Measurements from ENCODE around the gene STAC. TPM values are rescaled to one million over a fixed set of nuclear protein-coding genes. Genes with fewer than 3 reads are reported as not detected.

Gene STAC
- total RNA-seq, 3 donors from 2014 or later, result 0.43 to 4.5 TPM; not detected in 1

- DNase-seq (no peak), ATAC-seq (no peak)
- Histone ChIP-seq H3K36me3 (ENCODE audit: low read depth) (no peaks in the 10 kb centered on the region), H3K4me3 (no peak overlapping the region), H3K4me1 (ENCODE audit: low read depth) (no peaks in the 10 kb centered on the region), H3K9me3 (peaks cover 37% of the 10 kb centered on the region)
- intact Hi-C loops (cut with DNase I, micrococcal nuclease), result no loop called here
- no peak for TF ChIP-seq CTCF (IDR thresholded peaks at IDR 0.05)
These were observed 199.4 kb downstream of the STAC start for GRCh38 chr3:36579746-36580145.

GRCh38 chr3:36580716-36581115 is 200.4 kb downstream of the STAC start:
- Histone ChIP-seq H3K36me3 (ENCODE audit: low read depth) (no peaks in the 10 kb centered on the region), H3K9me3 (peaks cover 40% of the 10 kb centered on the region), H3K4me1 (ENCODE audit: low read depth) (no peaks in the 10 kb centered on the region), H3K4me3 (no peak overlapping the region)
- TF ChIP-seq CTCF (IDR thresholded peaks at IDR 0.05), result no peak
- ATAC-seq (no peak), DNase-seq (no peak)
- intact Hi-C loops (cut with DNase I, micrococcal nuclease), result no loop called here

- intact Hi-C loops (cut with DNase I, micrococcal nuclease), result no loop called here
- ATAC-seq, result no peak
- no peak overlapping the region for H3K4me3 ChIP-seq
- H3K9me3 ChIP-seq, result peaks cover 2% of the 10 kb centered on the region
- DNase-seq, result no peak
- no peaks in the 10 kb centered on the region for H3K4me1 ChIP-seq (ENCODE audit: low read depth)
- no peaks in the 10 kb centered on the region for H3K36me3 ChIP-seq (ENCODE audit: low read depth)
- TF ChIP-seq CTCF (IDR thresholded peaks at IDR 0.05), result no peak
These were observed 211.7 kb downstream of the STAC start for GRCh38 chr3:36591959-36592358.

- intact Hi-C loops (cut with DNase I, micrococcal nuclease), result no loop called here
- TF ChIP-seq CTCF (IDR thresholded peaks at IDR 0.05), result no peak
- H3K4me3 ChIP-seq, result no peak overlapping the region
- no peaks in the 10 kb centered on the region for H3K9me3 ChIP-seq
- ATAC-seq (no peak), DNase-seq (no peak)
- no peaks in the 10 kb centered on the region for H3K4me1 ChIP-seq (ENCODE audit: low read depth)
- no peaks in the 10 kb centered on the region for H3K36me3 ChIP-seq (ENCODE audit: low read depth)
These were observed 215.2 kb downstream of the STAC start for GRCh38 chr3:36595511-36595910.

GRCh38 chr3:36596419-36596818 is 216.1 kb downstream of the STAC start:
- Histone ChIP-seq H3K4me3 (no peak overlapping the region), H3K9me3 (no peaks in the 10 kb centered on the region), H3K36me3 (ENCODE audit: low read depth) (no peaks in the 10 kb centered on the region), H3K4me1 (ENCODE audit: low read depth) (no peaks in the 10 kb centered on the region)
- no peak for DNase-seq
- intact Hi-C loops (cut with DNase I, micrococcal nuclease), result no loop called here
- ATAC-seq, result no peak
- no peak for TF ChIP-seq CTCF (IDR thresholded peaks at IDR 0.05)

- Histone ChIP-seq H3K36me3 (ENCODE audit: low read depth) (no peaks in the 10 kb centered on the region), H3K4me3 (no peak overlapping the region), H3K9me3 (no peaks in the 10 kb centered on the region), H3K4me1 (ENCODE audit: low read depth) (no peaks in the 10 kb centered on the region)
- no peak for TF ChIP-seq CTCF (IDR thresholded peaks at IDR 0.05)
- DNase-seq (no peak), ATAC-seq (no peak)
- intact Hi-C loops (cut with DNase I, micrococcal nuclease), result no loop called here
These were observed 217.1 kb downstream of the STAC start for GRCh38 chr3:36597422-36597821.
